Measurements from ENCODE around the gene DQX1.

The DQX1 gene

DNA sequence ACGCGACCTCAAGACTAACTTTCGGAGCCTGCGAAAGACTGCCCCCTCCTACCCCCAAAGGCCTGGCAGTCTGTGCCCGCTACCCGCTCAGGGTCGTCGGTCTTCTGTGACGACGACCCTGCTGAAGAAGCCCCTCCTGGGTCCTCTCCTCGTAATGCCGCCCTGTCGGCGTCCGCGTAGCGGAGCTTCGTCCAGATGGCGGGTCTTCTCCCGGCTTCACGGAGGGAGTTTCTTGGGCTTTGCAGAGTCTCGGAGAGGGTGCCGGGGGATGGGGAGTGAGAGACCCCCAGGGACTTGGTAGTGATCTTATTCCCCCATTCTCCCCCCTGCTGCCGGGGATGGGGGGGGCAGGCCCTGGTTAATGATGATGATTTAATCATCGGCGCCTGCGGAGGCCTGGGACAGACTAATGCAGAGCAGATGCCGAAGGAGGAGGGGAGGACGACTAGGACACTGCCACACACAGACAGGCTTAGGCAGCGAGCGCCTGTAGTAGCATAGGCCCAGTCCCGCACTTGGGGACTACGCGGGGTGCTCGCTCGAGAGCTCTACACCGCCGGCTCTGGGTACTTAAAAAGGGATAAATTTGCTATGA is 18.0 kb downstream of the DQX1 start:
- H3K4me3 ChIP-seq (ENCODE audit: low read length), result peak overlapping the region; percentile 98
- TF ChIP-seq, protein P1, sequence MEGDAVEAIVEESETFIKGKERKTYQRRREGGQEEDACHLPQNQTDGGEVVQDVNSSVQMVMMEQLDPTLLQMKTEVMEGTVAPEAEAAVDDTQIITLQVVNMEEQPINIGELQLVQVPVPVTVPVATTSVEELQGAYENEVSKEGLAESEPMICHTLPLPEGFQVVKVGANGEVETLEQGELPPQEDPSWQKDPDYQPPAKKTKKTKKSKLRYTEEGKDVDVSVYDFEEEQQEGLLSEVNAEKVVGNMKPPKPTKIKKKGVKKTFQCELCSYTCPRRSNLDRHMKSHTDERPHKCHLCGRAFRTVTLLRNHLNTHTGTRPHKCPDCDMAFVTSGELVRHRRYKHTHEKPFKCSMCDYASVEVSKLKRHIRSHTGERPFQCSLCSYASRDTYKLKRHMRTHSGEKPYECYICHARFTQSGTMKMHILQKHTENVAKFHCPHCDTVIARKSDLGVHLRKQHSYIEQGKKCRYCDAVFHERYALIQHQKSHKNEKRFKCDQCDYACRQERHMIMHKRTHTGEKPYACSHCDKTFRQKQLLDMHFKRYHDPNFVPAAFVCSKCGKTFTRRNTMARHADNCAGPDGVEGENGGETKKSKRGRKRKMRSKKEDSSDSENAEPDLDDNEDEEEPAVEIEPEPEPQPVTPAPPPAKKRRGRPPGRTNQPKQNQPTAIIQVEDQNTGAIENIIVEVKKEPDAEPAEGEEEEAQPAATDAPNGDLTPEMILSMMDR (conservative IDR thresholded peaks at IDR 0.05; ENCODE audit: low read length), result no peak
- peak; percentile 82 for DNase-seq (ENCODE audit: low read depth)

DNA sequence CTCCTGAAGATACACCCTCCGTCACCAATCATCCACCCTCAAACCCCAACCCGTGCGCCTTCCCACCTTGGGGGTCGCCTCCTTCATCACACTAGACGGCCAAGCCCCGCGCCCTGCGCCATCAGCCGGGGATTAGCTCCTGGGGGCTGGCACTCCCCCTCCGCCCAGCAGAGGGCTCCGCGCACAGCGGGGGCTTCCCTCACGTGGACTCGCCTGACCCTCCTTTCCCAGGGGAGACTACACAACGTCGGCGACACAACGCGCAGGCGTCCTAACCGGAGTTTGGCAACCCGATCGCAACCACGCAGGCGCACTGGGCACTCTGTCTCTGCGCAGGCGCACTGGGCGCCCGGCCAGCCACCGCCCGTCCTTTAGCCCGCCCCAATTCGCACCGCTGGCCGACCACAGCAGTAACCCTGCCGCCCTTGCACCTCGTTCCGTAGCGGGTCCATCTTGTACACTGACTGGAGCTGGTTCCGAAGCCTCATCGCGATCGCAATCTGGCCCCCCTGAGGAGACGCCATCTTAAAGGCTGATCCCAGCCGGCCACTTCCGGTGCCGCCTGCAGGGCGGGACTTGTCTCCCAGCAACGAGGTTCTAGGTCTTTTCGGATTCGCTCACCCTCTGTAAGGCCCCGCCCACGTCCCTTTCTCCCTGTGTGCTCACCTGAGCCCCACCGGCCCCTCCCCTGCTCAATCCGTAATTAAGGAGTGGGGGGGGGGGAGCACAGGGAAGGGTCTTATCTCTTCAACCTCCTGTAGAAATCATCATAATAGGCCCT is 18.7 kb downstream of the DQX1 start, which contains the start of gene PCGF1:
PCGF1 (minus strand) TSS at position 551 of the 781 bp plus-strand sequence; CDS start at position 524, 27 bp downstream.
- H3K4me3 ChIP-seq (ENCODE audit: low read length), result peak within 1 kb of the TSS; percentile 98
- peak; percentile 98 for DNase-seq (ENCODE audit: low read depth)
- TF ChIP-seq, protein P1 (conservative IDR thresholded peaks at IDR 0.05; ENCODE audit: low read length), result peak; percentile 36

DNA sequence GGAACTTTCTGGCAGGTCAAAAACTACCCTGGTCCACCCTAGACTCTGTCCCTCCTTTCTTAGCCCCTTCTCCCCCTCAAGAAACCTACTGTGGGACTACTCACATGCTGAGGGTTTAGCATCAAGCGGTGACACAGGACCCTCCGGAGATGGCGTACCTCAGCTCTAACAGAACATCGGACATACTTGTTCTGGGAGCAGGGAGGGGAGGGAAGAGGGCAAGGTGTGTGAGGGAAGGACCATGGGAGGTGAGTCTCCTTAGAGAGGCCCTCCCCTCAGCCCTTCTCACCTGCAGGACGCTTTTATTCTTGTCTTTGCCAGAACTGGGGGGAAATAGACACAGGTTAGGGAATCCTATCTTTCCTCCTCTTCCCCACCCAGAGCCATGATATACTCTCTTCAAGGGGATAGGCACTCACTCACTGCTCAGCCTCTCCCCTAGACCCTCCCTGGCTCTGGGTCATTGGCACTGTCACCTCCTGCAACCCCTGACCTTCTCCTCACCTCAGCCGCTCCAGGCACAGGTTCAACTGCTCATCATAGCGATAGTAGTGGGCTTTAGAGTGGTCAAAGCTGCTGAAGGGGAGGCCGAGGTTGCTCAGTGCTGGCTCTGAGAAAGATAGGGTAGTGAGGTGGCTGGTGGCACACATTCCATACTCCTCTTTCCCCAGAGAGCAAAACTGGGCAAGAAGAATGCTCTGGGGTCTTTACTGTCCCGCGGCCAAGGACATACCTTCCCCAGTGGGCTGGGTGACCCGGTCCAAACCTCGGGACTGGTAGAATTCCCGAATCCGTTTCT is 20.4 kb downstream of the DQX1 start:
- peak overlapping the region; percentile 47 for H3K4me3 ChIP-seq (ENCODE audit: low read length)

DNA sequence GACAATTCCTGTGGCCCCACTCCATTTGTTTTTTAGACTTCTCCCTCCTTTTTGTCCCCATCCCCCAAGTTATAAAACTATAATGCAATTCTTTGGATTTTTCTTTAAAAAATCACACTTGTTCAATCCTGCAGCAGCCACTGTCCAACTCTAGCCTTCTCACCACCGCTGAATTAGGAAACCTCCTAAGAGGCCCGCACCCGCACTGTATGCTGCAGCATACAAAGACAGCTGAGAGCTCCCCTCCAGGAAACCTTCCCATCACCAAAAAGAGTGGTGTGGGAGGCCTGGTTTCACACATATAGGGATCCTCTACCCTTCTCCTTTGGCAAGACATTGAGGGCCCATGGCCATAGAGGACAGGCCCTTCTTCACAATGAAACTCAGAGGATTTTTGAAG is 21.4 kb downstream of the DQX1 start:
- DNase-seq (ENCODE audit: low read depth), result no peak
- H3K4me3 ChIP-seq (ENCODE audit: low read length), result no peak overlapping the region; the same call in 1 of the 2 replicates
- TF ChIP-seq, protein P1 (conservative IDR thresholded peaks at IDR 0.05; ENCODE audit: low read length), result no peak

More for the DNA sequence above, 20.4 kb downstream of the DQX1 start:
- TF ChIP-seq, protein P1 (conservative IDR thresholded peaks at IDR 0.05; ENCODE audit: low read length), result no peak
- no peak for DNase-seq (ENCODE audit: low read depth)

DNA sequence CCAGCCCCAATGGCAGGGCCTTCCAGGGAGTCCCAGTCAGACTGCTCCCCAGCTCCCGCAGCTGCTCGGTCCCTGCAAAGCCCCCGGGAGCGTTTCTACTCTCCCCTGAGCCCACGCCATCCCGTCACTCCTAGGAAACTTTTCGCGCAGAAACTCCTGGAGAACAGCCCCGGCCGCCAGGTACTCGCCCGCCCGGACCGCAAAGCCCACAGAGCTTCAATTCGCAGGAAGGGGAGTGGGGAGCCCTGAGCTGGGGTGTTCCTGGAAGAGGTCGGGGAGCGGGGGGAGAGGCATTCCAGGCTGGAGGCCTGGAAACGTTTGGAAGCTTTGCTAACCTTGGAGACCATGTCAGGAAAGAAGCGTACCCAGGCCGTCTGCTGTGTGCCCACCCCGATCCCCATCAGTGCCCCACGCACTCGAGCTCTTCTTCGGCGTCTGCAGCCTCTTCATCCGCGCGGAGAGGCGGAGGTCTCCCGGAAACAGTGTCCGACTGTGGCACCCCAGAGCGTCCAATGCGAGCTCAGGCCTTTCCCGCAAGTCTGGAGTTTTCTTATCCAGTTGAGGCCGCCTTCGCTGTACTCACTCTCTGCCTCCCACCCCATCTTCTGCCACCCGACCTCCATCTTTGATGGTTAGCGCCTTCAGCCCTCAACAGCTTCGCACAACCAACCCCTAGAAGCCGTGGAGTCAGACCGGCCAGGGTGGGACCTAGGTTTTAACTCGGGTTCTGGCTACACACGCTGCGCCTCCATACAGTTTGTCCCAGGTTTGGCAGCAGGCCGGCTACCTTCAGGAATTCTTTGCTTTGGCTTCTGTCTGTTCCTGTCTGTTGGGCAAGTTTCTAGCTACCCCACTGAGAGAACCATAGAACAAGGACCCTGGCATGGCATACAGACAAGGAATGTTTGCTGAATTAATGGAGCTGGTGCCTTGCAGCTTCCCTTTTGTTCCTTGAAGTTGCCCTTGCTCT is 22.2 kb downstream of the DQX1 start:
- DNase-seq (ENCODE audit: low read depth), result no peak
- TF ChIP-seq, protein P1 (conservative IDR thresholded peaks at IDR 0.05; ENCODE audit: low read length), result no peak
- peak overlapping the region; percentile 78 for H3K4me3 ChIP-seq (ENCODE audit: low read length)
